ENCODE data around the gene PRLR.

Gene PRLR

DNA sequence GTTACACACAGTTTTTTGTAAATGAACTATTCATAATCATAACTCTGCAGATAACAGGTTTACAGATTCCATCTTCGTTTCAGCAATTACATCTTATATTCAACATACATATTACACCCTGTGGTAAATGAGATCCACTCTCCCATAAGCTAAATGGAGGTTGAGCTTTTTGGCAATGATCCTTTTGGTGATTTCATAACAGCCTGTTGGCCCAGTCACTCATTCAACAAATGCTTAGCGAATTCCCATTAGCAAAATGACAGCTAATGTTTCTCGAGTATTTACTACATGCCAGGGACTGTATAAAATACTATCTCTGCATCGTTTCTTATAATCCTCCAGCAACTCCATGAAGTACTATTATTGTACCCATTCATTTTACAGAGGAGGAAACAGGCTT, 157.1 kb downstream of the PRLR start:
- H3K4me3 ChIP-seq (ENCODE audit: low read depth, low read length), result no peak overlapping the region
- TF ChIP-seq MYC (IDR thresholded peaks at IDR 0.05; ENCODE audit: low read depth, low read length) (no peak), POLR2A (IDR thresholded peaks at IDR 0.05; ENCODE audit: extremely low read depth, insufficient read length) (no peak)
- TF ChIP-seq, protein P1, sequence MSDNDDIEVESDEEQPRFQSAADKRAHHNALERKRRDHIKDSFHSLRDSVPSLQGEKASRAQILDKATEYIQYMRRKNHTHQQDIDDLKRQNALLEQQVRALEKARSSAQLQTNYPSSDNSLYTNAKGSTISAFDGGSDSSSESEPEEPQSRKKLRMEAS (IDR thresholded peaks at IDR 0.05; ENCODE audit: low read depth, low read length), result no peak
- TF ChIP-seq, protein P2, sequence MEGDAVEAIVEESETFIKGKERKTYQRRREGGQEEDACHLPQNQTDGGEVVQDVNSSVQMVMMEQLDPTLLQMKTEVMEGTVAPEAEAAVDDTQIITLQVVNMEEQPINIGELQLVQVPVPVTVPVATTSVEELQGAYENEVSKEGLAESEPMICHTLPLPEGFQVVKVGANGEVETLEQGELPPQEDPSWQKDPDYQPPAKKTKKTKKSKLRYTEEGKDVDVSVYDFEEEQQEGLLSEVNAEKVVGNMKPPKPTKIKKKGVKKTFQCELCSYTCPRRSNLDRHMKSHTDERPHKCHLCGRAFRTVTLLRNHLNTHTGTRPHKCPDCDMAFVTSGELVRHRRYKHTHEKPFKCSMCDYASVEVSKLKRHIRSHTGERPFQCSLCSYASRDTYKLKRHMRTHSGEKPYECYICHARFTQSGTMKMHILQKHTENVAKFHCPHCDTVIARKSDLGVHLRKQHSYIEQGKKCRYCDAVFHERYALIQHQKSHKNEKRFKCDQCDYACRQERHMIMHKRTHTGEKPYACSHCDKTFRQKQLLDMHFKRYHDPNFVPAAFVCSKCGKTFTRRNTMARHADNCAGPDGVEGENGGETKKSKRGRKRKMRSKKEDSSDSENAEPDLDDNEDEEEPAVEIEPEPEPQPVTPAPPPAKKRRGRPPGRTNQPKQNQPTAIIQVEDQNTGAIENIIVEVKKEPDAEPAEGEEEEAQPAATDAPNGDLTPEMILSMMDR (IDR thresholded peaks at IDR 0.05; ENCODE audit: low read depth, low read length), result no peak
- DNase-seq (ENCODE audit: low read depth), result no peak

DNA sequence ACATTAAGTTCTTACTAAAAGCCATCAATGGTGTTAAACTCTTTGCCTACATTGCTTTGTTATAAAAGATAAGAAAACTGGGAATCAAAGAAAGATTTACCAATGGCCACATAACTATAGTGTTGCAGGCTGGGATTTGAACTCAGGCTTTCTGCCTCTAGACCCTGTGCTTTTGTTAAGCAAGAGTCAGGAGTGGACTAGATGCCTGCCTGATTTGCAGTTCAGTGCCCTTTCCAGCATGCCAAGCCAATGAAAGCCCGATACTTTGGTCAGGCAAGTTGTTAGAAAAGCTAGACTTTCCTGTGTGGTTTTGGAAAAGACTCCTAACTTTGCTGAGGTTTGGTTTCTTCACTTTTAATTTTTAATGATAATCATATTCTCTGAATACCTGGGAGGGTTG, 161.1 kb downstream of the PRLR start:
- TF ChIP-seq, protein P2 (IDR thresholded peaks at IDR 0.05; ENCODE audit: low read depth, low read length), result no peak
- TF ChIP-seq MYC (IDR thresholded peaks at IDR 0.05; ENCODE audit: low read depth, low read length), result no peak
- TF ChIP-seq, protein P1 (IDR thresholded peaks at IDR 0.05; ENCODE audit: low read depth, low read length), result no peak
- TF ChIP-seq POLR2A (IDR thresholded peaks at IDR 0.05; ENCODE audit: extremely low read depth, insufficient read length), result no peak
- no peak overlapping the region for H3K4me3 ChIP-seq (ENCODE audit: low read depth, low read length)
- DNase-seq (ENCODE audit: low read depth), result no peak

DNA sequence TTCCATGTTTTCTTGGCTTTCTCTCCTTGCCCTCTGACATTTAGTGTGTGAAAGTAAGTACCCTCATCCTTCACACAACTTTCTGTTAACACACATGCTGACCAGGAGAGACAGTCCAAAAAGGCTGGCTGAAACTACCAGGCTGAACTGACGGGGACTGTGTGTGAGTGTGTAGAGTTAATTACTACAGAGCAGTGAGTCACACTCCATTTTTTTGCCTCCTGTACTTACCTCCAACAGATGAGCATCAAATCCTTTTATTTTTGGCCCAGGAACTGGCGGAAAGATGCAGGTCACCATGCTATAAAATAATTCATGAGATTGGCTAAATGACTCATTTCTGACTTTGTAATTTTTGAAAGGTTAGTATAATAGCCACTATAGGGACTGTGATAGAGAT, 162.3 kb downstream of the PRLR start:
- H3K4me3 ChIP-seq (ENCODE audit: low read depth, low read length), result no peak overlapping the region
- TF ChIP-seq POLR2A (IDR thresholded peaks at IDR 0.05; ENCODE audit: extremely low read depth, insufficient read length) (no peak), MYC (IDR thresholded peaks at IDR 0.05; ENCODE audit: low read depth, low read length) (no peak)
- TF ChIP-seq, protein P1 (IDR thresholded peaks at IDR 0.05; ENCODE audit: low read depth, low read length), result no peak
- TF ChIP-seq, protein P2 (IDR thresholded peaks at IDR 0.05; ENCODE audit: low read depth, low read length), result no peak
- DNase-seq (ENCODE audit: low read depth), result no peak

DNA sequence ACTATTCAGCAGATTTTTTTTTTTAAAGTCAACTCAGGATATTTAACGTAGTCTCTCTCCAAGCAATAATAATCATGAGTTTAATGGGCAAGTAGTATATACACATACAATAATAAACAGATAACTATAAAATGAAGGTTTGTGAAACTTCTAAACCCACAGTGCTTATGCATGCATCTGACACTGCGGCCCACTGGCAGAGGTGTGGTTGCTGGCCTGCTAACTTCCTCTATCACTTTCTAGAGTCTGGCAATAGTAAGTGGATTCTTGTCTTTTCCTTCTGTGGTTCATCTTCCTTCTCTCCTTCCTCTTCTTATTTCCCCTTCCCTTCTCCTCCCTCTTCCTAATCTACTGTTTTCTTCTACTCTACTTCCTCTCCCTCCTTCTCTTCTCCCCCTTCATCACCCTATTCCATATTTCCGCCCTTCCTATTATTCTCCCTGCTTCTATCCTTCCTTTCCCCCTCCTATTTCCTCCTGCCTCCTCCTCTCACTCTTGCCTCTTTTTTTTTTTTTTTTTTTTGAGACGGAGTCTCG, 164.0 kb downstream of the PRLR start:
- TF ChIP-seq MYC (IDR thresholded peaks at IDR 0.05; ENCODE audit: low read depth, low read length), result no peak
- no peak for TF ChIP-seq POLR2A (IDR thresholded peaks at IDR 0.05; ENCODE audit: extremely low read depth, insufficient read length)
- TF ChIP-seq, protein P1 (IDR thresholded peaks at IDR 0.05; ENCODE audit: low read depth, low read length), result no peak
- TF ChIP-seq, protein P2 (IDR thresholded peaks at IDR 0.05; ENCODE audit: low read depth, low read length), result no peak
- DNase-seq (ENCODE audit: low read depth), result peak; percentile 11
- H3K4me3 ChIP-seq (ENCODE audit: low read depth, low read length), result no peak overlapping the region

DNA sequence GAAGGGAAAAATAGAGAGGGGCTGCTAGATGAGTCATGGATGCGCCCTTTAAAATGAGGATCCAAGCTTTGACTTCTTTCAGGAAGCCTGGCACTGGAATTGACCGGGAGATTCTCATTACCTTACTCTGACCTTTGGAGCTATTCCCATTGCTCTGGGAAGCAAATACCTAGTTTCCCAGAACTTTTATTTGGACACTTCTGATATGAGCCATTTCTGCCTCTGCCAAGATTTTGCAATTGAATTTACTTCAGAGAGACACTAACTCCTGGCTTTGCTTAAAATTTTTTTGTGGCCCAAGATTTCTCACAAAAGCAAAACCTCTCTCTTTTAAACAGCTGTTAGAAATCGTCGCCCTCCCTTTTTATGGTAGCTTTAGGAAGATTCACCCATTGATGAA, 166.9 kb downstream of the PRLR start:
- TF ChIP-seq, protein P1 (IDR thresholded peaks at IDR 0.05; ENCODE audit: low read depth, low read length), result no peak
- TF ChIP-seq POLR2A (IDR thresholded peaks at IDR 0.05; ENCODE audit: extremely low read depth, insufficient read length), result no peak
- no peak for TF ChIP-seq MYC (IDR thresholded peaks at IDR 0.05; ENCODE audit: low read depth, low read length)
- TF ChIP-seq, protein P2 (IDR thresholded peaks at IDR 0.05; ENCODE audit: low read depth, low read length), result no peak
- H3K4me3 ChIP-seq (ENCODE audit: low read depth, low read length), result no peak overlapping the region
- no peak for DNase-seq (ENCODE audit: low read depth)

Measured in NB4 (cell line).